NCI-H2196 treated with DMSO at 0.1 percent for 48 hours (cell line): Measurements from ENCODE around the gene FLRT2.

Experiments
- DNase-seq: peaks from one replicate; lab custom pipeline; 2025; ENCODE audit not compliant: unreplicated experiment; lab: John Stamatoyannopoulos, UW

The FLRT2 gene

DNA sequence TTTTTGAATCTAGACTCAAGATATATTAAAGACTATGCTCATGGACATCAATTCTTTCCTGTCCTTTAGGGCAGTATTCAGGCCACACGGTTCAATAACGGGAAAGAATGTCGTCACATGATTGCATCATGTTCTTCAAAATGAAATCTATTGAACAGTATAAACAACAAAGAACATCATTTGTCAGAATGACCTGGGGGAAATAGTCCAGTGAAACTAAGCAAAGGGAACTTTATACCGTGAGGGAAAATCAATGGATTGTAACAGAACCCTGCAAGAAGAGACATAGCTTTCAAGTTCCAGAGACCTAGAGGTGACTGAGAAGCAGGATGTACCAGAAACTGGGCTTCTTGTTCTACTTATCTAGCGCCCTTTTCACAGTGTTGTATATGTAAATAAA is 32.7 kb downstream of the FLRT2 start:
- no peak for DNase-seq

DNA sequence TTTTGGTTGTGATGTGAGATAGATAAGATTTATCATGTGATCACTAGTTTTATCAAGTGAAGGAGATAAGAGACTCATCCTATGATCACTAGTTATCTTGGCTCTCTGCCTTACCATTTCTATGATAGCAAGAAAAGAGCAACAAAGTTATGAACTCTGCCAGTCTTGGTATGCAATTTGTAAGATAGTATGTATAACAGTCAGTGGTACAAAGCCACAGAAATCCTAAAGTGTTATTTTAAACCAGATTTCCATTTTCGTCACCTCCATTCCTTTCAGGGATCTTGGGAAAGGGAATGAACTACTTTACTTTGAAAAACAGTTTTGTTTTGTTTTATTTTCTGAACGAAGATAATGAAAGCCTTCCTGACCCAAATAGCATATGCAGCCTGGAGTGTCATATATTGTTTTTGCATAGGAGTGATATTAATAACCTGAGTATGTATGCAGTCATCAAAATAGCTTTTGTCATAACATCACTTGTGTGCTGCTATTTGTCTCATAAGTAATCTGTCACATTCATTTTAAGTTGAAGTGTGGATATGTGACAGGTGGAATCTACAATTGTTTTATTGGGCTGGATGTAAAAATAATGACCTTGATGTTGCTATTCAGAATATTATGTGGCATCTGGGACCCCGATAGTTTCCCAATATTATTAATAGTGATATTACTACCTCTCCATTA is 35.0 kb downstream of the FLRT2 start:
- DNase-seq = no peak

DNA sequence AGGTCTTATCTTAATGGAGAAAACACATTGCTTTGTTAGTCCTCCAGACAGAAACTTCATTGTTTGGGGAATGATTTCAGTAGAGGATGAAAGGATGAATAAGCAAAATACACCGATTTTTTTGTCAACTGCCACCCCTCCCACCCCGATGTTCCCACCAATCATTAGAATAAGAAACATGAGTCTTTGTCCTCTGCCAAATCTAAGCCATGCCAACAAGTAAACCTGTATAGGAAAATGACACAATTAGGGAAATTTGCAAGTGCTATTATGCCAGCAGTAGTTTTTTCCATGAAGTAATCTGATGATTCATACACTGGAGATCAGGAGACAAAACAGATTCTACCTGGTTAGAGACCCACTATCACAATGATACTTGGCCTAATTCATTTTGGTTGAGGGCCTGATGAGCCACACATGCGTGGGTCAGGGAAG is 35.9 kb downstream of the FLRT2 start:
- DNase-seq = no peak

DNA sequence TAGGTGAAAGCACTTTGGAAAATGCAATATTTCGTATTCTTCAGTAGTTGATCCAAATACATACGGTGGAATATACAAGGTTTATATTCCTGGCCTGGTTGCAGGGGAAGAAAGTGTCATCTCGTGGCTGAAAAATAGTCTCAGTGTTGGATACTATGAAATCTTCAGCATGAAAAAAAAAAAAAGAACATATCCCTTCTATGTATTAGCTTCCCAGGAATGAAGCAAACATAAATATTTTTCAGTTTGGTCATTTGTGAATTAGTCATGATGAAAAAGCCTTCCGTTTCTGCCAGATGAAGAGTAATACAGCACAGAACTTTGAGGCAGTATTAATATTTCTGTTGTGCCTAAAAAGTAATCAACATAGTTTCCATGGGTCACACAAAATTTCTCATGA is 36.7 kb downstream of the FLRT2 start:
- no peak for DNase-seq

DNA sequence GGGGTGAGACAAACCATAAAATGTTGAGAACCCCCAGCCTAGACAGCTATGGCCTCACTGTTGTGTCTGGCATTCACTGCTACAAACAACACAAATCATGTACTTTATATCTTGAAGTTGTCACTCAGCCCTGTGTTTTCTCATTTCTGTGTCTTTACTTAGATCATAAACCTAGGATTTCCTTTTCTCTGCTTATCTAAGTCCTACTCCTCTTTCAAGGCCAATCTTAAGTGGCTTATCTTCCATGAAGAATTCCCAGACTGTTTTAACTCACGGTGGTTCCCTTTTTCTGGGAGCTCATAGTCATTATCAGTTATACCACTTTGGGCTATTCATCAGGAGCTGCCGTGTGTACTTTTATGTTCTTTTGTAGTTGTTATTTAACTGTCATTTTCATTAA is 42.1 kb downstream of the FLRT2 start:
- no peak for DNase-seq

DNA sequence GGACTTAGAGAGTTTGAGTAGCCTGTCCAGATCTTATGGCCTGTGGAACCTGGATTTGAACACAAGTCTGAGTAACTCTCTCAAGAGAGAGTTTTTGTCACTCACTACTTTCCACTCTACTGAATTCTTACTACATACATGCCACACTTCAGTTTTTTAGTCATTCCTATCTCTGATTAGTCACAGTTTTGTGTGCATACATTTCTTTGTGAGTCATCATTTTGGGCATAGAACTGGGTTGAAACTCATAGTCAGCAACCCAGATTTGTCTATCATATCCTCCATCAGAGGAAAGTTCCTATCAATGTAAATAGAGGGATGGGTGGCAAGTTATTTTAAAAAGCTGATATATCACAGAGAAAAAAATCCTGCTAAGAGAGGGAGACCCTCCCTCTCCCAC is 42.9 kb downstream of the FLRT2 start:
- no peak for DNase-seq

DNA sequence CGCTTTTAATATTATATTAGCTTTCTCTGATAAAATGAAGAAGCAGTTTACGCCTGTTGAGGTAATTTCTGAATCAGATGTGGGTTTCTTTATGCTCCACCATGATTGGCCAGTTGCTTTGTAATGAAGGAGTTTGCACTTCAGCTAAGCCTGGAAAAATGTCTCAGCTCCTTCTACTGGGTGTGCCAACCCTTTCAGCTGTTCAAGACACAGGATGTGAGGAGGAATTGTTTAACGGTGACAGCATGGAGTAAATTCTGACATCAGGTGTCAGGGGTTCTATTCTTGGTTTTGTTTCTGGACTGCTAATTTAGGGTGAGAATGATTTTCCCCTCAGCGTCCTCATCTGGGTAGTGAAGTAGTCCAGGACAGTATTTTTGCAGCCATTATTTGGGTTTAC is 43.5 kb downstream of the FLRT2 start:
- DNase-seq = no peak

DNA sequence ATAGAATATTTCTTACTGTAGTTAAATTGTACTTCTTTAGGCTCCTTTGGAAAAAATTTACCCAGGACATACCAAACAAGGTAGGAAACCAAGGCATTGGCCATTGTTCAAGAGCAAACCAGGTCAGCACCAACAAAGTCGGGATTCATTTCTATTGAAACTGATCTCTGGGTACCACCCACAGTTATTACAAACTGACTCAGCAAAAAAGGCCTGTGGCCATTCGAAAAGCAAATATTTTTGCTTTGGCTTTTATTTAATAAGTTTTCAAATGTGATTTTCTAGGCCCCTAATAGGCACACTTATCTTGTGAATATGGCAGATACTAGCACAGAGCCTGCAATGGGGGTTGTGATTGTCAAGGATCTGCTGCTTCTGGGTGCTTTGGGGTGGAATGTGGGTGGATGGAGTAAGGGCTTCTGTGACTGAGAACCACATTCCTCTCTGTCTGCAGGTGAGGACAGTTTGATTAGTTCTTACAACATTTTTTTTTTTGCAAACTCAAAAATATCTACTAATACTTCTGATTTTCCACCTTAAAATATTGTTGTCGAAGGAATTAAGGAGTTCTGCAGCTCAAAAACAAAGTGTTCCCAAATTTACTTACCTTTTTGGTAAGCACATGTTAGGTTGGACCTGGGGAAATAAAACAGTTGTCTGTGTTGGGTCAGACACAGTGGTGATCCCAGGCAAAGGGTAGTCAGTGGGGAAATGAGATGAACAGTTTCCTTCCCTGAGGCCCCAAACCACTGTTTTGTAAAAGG is 45.1 kb downstream of the FLRT2 start:
- DNase-seq = no peak

DNA sequence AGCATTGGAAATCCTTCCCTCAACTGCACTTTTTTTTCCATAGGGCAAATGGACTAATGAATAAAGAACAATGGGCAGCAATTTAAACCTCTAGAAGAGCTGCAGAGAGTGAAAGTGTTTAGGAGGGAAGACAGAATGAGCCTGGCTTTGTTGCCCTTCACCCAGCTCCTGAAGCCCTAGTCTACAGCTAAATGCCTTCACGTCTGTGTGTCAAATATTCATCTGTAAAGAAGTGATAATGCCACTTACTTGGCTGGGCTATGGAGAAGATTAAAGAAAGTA is 45.6 kb downstream of the FLRT2 start:
- no peak for DNase-seq

DNA sequence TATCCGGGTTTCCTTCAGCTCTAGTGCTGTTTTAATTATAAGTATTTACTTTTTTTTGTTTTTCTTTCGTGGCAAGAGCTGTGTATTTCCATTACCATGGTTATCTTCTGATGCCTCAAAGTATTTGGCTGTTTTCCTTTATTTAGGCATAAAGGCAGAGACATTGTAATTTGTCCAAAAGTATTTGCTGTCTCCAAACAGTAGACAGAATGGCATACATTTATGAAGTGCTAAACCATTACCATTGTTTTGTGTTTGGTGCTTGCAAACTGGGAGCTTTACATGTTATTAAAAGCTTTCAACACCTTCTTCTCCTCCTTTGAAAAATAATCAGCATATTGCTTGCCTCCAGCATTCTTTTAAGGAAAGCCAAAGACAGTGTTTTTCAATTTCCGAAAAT is 46.3 kb downstream of the FLRT2 start:
- no peak for DNase-seq

DNA sequence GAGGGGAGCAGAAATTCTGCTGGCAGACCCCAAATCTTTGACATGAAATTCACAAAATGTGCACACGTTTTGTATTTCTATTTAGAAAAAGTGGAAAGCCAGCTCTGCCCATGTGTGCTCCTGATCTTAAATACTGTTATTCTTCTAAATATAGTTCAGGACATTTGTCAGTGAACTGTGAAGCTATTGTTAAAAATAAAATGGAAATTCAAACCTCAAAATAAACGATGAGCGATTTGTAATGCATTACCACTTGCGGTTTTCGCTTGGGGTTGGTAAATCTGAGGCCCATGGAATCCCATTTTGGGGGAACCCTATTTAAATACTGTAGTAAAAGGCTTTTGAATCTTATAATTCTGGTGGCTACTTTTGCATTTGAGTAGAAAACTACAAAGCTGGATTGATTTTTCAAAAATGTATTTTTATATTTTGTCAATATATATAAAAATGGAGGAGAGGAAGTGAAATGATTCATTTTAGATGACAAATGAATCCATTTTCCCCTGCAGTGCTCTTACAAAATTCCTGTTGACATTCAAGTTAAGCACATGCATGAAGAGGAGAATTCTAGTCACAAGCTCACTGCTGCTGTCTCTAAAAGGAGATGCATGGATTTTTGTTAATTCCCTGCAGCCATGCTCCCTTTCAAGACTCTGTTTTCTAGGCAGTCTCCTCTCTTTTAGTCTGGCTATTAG is 47.1 kb downstream of the FLRT2 start:
- no peak for DNase-seq

DNA sequence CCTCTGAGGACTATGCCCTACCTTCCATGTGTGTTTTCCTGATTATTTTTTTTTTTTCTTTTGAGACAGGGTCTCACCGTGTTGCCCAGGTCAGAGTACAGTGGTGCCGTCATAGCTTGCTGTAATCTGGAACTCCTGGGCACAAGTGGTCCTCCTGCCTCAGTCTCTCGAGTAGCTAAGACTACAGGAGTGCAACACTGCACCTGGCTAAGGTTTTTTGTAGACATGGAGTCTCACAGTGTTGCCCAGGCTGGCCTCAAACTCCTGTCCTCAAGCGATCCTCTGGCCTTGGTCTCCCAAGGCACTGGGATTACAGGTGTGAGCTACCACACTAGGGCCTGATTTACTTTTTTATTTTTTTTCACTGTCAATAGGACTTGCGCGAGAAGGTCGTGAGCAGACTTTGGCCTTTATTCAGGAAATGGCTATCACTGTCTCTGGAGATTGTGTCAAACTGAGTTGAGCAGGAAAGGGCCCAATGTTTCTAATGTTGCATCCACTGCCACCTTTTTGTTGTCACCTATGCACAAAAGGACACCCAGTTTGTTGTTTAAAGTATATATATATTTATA is 47.7 kb downstream of the FLRT2 start:
- DNase-seq = no peak

DNA sequence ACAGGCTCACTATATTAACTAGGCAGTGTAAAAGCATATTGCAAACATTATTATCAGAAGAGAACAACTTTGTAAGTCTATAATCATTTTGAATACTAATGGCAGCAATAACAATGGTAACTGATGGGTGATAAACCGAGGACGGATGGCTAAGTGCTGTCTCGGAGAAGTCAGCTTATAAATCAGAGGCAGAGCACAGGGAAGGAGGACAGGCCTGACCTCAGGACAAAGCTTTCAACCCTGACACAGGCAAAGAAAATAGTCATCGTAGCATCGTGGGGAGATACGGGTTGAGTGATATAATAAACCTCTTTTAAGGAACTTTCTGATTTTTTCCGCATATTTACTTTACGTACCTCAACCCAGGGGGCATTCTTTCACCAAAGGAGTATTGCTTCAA is 48.4 kb downstream of the FLRT2 start:
- no peak for DNase-seq

DNA sequence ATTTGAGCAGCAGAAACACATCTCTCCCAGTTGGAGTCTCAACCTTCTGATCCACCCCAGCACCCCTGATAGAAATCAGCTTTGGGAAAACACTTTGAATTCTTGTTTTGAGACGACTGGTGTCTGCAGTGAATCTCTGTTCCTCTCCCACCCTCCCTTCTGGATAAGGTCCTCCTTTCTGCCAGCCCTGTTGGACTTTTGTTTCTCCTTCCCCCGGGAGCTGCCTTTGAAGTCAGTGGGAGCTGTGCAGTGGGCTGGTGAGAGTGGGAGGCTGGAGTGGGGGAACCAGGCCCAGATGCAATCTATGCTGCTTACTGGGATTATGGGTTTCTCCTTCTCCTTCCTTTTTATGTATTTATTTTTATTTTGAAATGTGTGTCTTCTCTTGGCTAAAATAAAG is 49.0 kb downstream of the FLRT2 start:
- no peak for DNase-seq

DNA sequence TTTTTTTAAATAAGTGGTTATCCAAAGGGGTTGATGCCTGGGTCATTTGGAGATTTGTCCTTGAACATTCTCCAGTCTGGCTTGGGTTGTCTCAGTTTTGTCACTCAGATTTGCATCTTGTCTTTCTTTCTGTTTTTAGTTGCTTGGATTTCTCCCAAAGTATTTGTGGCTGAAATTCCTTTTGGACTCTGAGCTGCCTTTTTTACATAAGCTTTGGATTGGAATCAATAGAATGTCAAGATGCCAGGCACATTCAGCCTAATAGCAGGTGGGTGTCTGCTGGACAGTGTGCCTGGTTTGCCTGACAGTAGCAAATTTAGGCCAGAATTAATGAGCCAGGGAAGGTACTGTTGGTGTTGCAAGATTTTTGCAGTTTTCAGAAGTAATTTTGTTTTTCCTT is 50.0 kb downstream of the FLRT2 start:
- no peak for DNase-seq

DNA sequence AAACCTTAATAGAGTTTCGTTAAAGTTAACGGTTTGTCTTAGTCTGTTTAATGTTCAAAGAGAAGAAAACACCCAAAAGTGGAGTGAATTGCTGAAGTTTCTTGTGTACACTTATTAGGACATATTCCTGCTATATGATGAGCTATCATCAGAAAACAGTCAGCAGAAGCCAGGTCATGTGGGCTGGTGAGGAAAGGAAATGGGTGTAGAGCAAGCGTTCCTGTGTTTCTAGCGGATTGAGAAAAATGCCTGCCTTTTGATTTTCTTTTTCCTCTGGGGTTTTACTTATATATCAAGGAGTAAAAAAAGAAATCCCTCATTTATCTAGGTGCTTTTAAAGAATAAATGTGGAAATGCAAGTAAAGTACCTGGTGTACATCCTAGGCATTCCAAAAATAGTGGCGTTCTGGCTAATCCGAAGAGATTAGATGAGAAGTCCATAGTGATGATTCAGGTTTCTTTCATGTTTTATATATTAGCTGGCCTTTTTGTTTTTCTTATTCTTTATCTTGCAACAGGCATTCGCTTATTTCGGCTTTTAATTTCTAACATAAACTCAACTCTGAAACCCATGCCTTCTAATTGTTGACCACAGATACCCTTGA is 50.7 kb downstream of the FLRT2 start:
- DNase-seq = no peak

DNA sequence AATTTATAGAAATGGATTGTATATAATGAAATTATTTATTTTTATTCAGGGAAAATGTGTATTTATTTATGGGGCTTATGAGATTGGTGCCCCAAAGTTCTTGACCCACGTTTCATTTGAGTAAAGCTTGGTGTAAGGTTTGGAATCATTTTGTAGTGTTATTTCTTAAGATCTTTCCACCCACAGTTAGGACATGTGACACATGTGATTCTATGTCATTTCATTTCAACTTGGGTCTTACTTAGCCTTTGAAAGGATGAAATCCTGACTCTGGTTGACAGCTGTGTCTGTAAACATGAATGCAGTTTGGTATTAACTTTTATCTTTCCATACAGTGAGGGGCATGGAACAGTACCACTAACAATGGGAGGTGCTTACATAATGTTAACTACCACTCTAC is 51.7 kb downstream of the FLRT2 start:
- DNase-seq = no peak

DNA sequence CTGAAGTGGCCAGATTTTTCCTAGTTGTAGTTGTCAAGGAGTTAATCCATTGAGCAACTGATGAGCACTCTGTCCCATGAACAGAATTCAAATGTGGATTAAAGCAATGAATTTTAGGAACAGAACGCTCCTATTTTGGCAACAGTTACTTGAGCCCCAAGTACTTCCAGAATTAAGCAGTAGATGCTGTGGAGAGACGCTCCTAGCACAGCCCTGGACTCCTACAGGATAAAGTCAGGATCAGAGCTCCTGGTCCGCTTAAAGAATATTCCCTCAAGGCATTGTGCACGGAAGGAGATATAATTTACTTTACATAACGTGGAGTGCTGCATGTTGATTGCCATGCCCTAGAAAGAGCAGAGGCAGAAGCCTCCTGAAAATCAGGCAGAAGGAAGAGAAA is 53.4 kb downstream of the FLRT2 start:
- DNase-seq = no peak

DNA sequence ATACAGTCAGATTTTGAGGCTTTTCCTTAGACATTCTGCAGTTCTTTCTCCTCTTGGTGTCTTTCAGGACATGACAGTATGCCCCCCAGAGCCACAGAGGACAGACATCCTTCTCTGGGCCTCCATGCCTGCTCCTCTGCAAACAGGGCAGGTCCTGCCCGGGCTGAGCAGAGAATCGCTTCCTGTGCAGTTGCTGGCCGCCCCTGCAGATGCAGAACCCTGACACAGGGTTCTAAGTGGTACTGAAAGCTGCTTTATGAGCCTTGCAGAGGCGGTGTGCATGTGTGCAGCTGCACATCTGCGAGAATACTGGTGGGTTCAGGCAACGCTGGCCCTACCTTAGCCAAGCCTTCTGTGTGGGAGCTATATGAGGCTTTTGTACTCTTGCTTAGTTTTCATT is 54.5 kb downstream of the FLRT2 start:
- DNase-seq = no peak

DNA sequence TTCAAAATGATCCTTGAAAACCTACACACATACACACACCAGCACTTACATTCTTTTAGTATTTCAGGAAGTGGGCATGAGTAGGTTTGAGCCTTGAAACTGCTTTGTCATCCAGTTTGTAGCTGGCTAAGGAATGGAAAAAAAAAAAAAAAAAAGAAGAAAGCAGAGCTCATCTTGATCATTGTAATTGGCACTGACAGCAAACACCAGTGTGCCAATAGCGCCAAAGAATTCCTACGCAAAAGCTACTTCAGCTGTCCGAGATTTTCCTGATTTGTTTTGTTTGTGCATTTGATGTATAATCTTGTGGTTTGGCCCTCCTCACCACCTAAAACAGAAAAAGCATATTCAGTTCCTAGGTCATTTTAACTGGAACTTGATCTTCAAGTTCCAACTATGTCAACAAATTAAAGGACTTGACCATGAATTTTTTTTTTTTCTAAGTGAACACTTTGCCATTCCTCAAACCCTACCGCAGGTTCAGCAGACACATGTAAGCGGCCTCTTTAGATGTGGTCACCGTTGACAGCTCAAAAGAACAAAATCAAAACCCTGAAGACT is 57.3 kb downstream of the FLRT2 start:
- DNase-seq = no peak

DNA sequence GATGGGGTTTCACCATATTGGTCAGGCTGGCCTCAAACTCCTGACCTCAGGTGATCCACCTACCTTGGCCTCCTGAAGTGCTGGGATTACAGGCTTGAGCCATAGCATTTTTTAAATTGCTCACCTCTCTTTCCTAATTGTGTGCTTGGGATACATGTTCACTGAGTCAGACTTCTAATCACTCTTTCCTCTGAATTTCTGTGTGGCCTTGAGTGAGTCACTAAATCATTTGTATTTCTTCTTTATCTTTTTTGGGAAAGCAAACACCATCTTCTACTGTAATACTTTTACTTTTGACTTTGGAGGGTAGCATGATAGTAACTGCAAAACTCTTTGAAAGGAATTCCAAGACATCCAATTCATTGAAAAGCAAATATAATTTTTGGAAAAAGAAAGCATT is 60.8 kb downstream of the FLRT2 start:
- no peak for DNase-seq
